Measurements from ENCODE around the gene IFITM10. TPM values are rescaled to one million over a fixed set of nuclear protein-coding genes. Genes with fewer than 3 reads are reported as not detected.

Gene IFITM10
- total RNA-seq, 4 donors from 2014 or later: 0.88 to 5.0 (median 3.4) TPM

GRCh38 chr11:1757861-1758610 is 7.6 kb upstream of the IFITM10 start:
- Histone ChIP-seq H3K4me1 (peaks cover 4 to 70% (median 66%) of the 10 kb centered on the region in 4 donors), H3K4me3 (peak overlapping the region in 3 of 4 donors; percentile 16 to 26 (median 25)), H3K36me3 (peaks cover 0 to 87% (median 3%) of the 10 kb centered on the region in 3 donors), H3K27me3 (no peaks in the 10 kb centered on the region), H3K27ac (peak overlapping the region; percentile 52 to 77 (median 70)), H3K9me3 (no peaks in the 10 kb centered on the region)
- no peak for TF ChIP-seq POLR2A (IDR thresholded peaks at IDR 0.05)
- TF ChIP-seq, protein P1, sequence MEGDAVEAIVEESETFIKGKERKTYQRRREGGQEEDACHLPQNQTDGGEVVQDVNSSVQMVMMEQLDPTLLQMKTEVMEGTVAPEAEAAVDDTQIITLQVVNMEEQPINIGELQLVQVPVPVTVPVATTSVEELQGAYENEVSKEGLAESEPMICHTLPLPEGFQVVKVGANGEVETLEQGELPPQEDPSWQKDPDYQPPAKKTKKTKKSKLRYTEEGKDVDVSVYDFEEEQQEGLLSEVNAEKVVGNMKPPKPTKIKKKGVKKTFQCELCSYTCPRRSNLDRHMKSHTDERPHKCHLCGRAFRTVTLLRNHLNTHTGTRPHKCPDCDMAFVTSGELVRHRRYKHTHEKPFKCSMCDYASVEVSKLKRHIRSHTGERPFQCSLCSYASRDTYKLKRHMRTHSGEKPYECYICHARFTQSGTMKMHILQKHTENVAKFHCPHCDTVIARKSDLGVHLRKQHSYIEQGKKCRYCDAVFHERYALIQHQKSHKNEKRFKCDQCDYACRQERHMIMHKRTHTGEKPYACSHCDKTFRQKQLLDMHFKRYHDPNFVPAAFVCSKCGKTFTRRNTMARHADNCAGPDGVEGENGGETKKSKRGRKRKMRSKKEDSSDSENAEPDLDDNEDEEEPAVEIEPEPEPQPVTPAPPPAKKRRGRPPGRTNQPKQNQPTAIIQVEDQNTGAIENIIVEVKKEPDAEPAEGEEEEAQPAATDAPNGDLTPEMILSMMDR (IDR thresholded peaks at IDR 0.05): no peak
- peak in 2 of 3 donors; percentile 83 to 86 for DNase-seq

GRCh38 chr11:1756791-1757771 is 6.7 kb upstream of the IFITM10 start:
- no peak for DNase-seq
- peak overlapping the region; percentile 52 to 77 (median 70) for H3K27ac ChIP-seq
- H3K4me3 ChIP-seq: peak overlapping the region in 2 of 4 donors; percentile 25 to 26
- no peak for TF ChIP-seq POLR2A (IDR thresholded peaks at IDR 0.05)
- TF ChIP-seq, protein P1 (IDR thresholded peaks at IDR 0.05): no peak
- peaks cover 0 to 97% (median 3%) of the 10 kb centered on the region in 3 donors for H3K36me3 ChIP-seq
- H3K9me3 ChIP-seq: no peaks in the 10 kb centered on the region
- peaks cover 4 to 70% (median 58%) of the 10 kb centered on the region in 4 donors for H3K4me1 ChIP-seq
- H3K27me3 ChIP-seq: no peaks in the 10 kb centered on the region

- TF ChIP-seq, protein P1 (IDR thresholded peaks at IDR 0.05): no peak
- no peak for TF ChIP-seq POLR2A (IDR thresholded peaks at IDR 0.05)
- no peak overlapping the region for H3K4me3 ChIP-seq
- no peaks in the 10 kb centered on the region for H3K27me3 ChIP-seq
- H3K9me3 ChIP-seq: no peaks in the 10 kb centered on the region
- peaks cover 0 to 89% (median 3%) of the 10 kb centered on the region in 3 donors for H3K36me3 ChIP-seq
- H3K4me1 ChIP-seq: peaks cover 4 to 67% (median 51%) of the 10 kb centered on the region in 4 donors
- peak overlapping the region in 2 of 4 donors; percentile 17 to 77 for H3K27ac ChIP-seq
- no peak for DNase-seq
These were observed 5.5 kb upstream of the IFITM10 start for GRCh38 chr11:1755692-1756561.

GRCh38 chr11:1755344-1755691 is 4.9 kb upstream of the IFITM10 start:
- H3K4me1 ChIP-seq: peaks cover 4 to 64% (median 48%) of the 10 kb centered on the region in 4 donors
- TF ChIP-seq, protein P1 (IDR thresholded peaks at IDR 0.05): no peak
- no peak for TF ChIP-seq POLR2A (IDR thresholded peaks at IDR 0.05)
- no peak for DNase-seq
- H3K36me3 ChIP-seq: peaks cover 0 to 83% (median 3%) of the 10 kb centered on the region in 3 donors
- no peak overlapping the region for H3K4me3 ChIP-seq
- H3K27me3 ChIP-seq: no peaks in the 10 kb centered on the region
- H3K27ac ChIP-seq: peak overlapping the region in 1 of 4 donors; percentile 3
- no peaks in the 10 kb centered on the region for H3K9me3 ChIP-seq
